Gastrocnemius medialis (tissue), 4 donors: Measurements from ENCODE around the gene PHF21B.

ENCODE experiments used
- POLR2A ChIP-seq, 2 donors: fragments of 450-650 bp; IDR thresholded peaks; one replicate each; pipeline ENCODE4 v1.6.1; 2017; ENCODE audit warnings: antibody characterized with exemption in 2 of 2, mild to moderate bottlenecking in 2 of 2, moderate library complexity in 2 of 2
- TF ChIP-seq, protein P1 (sequence below), 5 experiments: fragments of 450-650 bp in 3 of 5; fragments of 200-600 bp in 2 of 5; sonication (generic) in 2 of 5; IDR thresholded peaks in 4 of 5; conservative IDR thresholded peaks in 1 of 5; 1 replicate in 4 of 5; 2 replicates in 1 of 5; pipeline ENCODE4 v1.5.1; 2016 to 2019; ENCODE audit warnings: antibody characterized with exemption in 5 of 5, mild to moderate bottlenecking in 3 of 5, moderate library complexity in 3 of 5

DNA sequence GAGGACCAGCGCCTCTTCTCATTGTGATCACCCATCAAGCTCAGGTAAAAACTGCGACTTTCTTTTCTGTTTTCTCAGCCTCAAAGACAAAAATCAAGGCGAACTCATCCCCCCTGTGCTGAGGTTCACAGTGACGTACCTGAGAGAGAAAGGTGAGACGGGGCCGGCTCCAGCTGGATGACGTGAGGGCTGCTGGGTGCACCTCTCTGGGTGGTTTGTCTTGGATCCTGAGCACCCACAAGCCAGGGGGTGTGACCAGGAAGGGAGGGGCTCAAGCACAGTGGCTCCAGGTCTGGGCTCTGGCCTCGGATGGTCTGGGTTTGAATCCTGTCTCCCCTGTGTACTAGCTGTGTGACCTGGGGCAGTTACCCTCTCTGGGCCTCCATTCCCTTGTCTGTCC lies 164.6 kb downstream of the PHF21B start:
- TF ChIP-seq, protein P1, sequence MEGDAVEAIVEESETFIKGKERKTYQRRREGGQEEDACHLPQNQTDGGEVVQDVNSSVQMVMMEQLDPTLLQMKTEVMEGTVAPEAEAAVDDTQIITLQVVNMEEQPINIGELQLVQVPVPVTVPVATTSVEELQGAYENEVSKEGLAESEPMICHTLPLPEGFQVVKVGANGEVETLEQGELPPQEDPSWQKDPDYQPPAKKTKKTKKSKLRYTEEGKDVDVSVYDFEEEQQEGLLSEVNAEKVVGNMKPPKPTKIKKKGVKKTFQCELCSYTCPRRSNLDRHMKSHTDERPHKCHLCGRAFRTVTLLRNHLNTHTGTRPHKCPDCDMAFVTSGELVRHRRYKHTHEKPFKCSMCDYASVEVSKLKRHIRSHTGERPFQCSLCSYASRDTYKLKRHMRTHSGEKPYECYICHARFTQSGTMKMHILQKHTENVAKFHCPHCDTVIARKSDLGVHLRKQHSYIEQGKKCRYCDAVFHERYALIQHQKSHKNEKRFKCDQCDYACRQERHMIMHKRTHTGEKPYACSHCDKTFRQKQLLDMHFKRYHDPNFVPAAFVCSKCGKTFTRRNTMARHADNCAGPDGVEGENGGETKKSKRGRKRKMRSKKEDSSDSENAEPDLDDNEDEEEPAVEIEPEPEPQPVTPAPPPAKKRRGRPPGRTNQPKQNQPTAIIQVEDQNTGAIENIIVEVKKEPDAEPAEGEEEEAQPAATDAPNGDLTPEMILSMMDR (IDR thresholded peaks at IDR 0.05 in 4 of 5, conservative IDR thresholded peaks at IDR 0.05 in 1 of 5): no peak
- TF ChIP-seq POLR2A (IDR thresholded peaks at IDR 0.05): no peak
